ENCODE results near the gene RPL31. TPM values are rescaled to one million over a fixed set of nuclear protein-coding genes. Genes with fewer than 3 reads are reported as not detected.
"Not testable (repeated sequence)": the region's sequence is repeated elsewhere in the genome, so short reads cannot be mapped to it uniquely, and the experiment has no call there.

RPL31 gene
- total RNA-seq, 2 donors from 2014 or later: 870 to 899 TPM

DNA sequence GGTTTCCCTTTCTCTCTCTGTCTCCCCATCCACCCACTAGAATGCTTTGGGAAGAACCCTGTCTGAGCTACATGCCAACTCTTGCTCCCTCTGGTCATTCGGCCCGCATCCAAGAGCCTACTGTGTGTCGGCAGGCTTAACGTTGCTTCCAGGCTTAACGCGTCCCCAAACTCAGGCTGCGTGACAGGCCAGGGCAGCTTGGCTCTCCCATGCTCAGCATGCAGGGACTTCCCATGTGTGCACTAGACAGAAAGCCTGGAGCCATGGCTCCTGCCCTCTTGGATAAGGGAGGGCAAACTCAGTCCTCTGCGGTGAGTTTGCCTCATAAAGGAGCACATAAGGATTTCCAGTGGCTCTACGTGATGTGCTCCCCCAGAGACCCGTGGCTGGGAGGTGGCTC, 43.2 kb downstream of the RPL31 start:
- intact Hi-C loops (cut with DNase I): no loop called here
- DNase-seq (no peak), ATAC-seq (no peak)

DNA sequence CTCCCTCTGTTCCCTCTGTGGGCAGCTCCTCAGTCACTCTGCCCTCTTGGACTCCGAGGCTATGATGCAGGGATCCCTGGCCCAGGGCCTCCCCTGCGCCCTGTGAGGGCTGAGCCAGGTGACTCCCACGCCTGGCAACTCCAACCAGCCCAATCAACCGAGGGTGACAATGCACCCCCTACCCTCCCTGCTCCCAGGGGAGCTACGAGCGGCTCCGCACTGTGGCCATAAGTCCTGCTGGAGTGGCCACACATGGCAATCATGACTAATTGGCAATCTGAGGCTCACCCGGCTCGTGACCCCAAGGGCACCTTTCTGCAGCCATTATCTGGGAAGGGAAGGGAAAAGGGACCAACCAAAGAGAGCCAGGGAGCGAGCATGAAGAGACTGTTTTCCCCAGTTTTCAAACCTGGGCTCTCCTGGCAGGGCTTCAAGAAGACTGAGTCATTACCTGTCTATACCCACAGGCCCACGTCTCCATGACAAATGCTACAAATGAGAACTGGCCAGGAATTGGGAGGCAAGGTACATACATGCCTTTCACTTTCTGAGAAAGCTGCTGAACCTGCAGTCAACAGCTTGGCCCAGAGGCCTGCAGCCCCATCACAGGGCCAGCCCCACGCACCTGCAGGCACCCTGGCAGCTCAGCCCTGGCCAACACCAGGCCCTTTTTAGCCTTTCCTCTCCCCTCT, 45.1 kb downstream of the RPL31 start:
- intact Hi-C loops (cut with DNase I): no loop called here
- ATAC-seq (peak; percentile 49 to 76), DNase-seq (no peak)

DNA sequence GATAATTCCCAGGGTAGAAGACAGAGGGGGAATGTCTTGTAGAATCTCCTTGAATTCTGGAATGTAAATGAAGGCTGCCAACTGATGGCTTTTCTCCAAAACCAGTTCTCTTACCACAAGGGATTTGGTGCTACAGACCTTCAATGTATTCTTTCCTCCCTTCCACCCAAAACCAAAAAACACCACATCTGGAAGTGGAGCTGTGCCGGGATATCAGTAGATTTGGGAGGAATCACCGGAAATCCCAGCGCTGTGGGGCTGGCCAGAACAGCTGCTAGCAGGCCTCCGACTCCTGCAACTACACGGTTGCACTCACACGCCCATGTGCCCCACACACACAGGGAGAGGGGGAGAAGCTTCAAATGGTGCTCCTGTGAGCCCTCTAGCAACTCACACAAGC, 45.7 kb downstream of the RPL31 start:
- intact Hi-C loops (cut with DNase I): no loop called here
- ATAC-seq (peak; percentile 63 to 70), DNase-seq (no peak)

DNA sequence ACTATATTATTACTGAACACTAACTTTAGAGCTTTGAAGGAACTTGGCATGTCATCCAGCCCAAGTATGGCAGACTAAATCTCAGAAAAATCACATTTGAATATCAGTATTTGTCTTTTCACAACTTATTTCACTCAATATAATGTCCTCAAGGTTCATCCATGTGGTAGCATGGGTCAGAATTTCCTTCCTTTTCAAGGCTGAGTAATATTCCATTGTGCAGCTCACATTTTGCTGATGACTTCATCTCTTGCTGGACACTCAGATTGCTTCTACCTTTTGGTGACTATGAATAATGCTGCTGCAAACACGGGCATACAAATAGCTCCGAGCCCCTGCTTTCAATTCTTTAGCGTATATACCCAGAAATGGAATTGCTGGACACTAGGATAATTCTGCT, 46.7 kb downstream of the RPL31 start:
- no peak for DNase-seq
- no peak for ATAC-seq
- intact Hi-C loops (cut with DNase I): no loop called here

DNA sequence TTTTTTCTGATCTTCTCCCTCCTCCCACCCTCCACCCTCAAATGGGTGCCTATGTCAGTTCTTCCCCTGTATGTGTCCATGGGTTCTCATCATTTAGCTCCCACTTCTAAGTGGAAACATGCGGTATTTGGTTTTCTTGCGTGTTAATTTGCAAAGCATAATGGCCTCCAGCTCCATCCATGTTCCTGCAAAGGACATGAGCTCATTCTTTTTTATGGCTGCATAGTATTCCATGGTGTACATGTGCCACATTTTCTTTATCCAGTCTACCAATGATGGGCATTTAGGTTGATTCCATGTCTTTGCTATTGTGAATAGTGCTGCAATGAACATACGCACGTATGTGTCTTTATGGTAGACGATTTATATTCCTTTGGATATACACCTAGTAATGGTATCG, 48.8 kb downstream of the RPL31 start:
- intact Hi-C loops (cut with DNase I); DNase-seq; ATAC-seq: not testable (repeated sequence)

DNA sequence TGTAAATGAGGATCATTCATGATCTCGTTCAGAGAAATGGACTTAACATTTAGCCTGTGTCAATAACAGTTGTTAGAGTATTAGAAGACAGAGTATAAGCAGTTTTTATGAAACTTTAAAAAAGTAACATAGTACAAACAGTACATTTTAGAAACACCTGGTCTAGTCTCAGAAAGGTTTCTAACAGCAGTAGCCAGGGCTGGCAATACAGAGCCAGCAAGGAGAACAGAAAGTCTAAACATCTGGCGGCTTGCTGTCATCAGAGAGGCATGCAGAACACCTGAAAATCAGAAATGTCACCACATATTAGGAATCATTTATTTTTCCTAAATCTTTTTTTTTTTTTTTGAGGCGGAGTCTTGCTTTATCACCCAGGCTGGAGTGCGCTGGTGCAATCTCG, 50.1 kb downstream of the RPL31 start:
- DNase-seq (no peak), ATAC-seq (no peak)
- intact Hi-C loops (cut with DNase I): no loop called here

DNA sequence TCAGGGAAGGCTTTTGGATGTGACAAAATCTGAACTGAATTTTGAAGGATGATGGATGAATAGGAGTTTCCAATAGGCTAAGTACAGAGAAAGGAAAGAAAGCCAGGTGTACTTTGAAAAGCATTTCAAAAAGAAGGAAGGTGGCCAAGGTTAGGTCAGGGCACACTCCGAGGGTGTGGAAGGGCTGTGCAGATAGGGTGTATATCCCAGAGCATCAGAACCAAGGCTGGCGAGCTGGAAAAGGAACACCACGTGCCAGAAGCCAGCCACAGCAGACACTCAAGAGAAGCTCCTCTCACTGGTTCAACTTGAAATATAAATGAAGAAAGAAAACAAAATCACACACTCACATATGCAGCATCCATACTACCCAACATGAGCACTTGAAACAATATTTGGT, 51.0 kb downstream of the RPL31 start:
- intact Hi-C loops (cut with DNase I): no loop called here
- DNase-seq: no peak
- ATAC-seq: no peak

Other genes with a start within 250 kb of the RPL31 start
- gene NPAS2, start 182.2 kb upstream of the RPL31 start, total RNA-seq: 10 to 100 TPM; 33.8 to 51.2 TPM
- 10 to 100 TPM; 33.4 to 41.2 TPM for gene TBC1D8, start 149.1 kb downstream of the RPL31 start, total RNA-seq